ENCODE data around the gene PIP5K1C.

DNA sequence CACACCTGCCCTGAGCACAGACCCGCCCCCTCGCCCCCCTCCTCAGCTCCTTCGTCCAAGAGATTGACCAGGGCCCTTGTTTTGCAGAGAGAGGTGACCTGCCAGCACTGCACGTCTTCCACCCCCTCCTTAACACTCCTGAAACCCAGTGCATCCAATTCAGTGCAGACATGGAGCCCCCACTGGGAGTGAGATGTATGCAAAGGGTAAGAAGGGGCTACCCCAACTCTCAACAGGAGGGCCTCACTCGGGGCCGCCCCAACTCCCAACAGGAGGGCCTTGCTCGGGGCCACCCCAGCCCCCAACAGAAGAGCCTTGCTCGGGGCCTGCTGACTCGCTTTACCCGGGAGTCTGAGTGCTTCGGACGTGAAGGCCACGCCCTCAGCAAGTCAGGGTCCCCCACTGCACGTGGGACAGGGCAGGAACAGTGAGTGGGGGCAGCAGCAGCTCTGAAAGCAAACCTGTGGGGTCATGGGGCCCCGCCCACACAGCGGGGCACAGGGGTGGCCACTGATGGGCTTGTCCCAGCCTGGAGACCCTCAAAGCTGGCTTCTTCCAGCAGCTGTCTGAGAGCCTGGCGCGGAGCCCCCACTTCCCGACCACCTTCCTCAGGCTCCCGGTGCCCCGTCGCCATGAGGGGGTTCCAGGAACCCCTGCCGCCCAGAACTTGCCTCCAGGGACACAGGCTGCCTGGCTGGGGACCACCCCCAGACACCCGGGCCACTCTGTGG is 79.3 kb downstream of the PIP5K1C start:
- TF ChIP-seq, protein P1, sequence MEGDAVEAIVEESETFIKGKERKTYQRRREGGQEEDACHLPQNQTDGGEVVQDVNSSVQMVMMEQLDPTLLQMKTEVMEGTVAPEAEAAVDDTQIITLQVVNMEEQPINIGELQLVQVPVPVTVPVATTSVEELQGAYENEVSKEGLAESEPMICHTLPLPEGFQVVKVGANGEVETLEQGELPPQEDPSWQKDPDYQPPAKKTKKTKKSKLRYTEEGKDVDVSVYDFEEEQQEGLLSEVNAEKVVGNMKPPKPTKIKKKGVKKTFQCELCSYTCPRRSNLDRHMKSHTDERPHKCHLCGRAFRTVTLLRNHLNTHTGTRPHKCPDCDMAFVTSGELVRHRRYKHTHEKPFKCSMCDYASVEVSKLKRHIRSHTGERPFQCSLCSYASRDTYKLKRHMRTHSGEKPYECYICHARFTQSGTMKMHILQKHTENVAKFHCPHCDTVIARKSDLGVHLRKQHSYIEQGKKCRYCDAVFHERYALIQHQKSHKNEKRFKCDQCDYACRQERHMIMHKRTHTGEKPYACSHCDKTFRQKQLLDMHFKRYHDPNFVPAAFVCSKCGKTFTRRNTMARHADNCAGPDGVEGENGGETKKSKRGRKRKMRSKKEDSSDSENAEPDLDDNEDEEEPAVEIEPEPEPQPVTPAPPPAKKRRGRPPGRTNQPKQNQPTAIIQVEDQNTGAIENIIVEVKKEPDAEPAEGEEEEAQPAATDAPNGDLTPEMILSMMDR (IDR thresholded peaks at IDR 0.05) = no peak
- no peak for TF ChIP-seq EZH2 (IDR thresholded peaks at IDR 0.05; ENCODE audit: borderline replicate concordance, insufficient read depth, low read depth, low read length, poor library complexity, severe bottlenecking)

All from B cell (primary cell).